Left renal pelvis (tissue), 4 donors: ENCODE data around the gene NCS1. TPM values are rescaled to one million over a fixed set of nuclear protein-coding genes. Genes with fewer than 3 reads are reported as not detected.

Experiments
- DNase-seq, 4 donors: peaks; one replicate each; pipeline ENCODE4 v3.0.0-alpha.2; 2013; ENCODE audit warnings: low read depth in 4 of 4, low spot score in 3 of 4
- polyA plus RNA-seq, 4 donors: library from polyadenylated mRNA; unstranded; fragments of 120-200 nt; gene quantifications; one replicate each; pipeline ENCODE4 v1.2.1, GENCODE V29; 2013; ENCODE audit not compliant: insufficient read length in 4 of 4

Gene NCS1
- polyA plus RNA-seq, 4 donors: 25.9 to 31.8 (median 27.2) TPM

DNA sequence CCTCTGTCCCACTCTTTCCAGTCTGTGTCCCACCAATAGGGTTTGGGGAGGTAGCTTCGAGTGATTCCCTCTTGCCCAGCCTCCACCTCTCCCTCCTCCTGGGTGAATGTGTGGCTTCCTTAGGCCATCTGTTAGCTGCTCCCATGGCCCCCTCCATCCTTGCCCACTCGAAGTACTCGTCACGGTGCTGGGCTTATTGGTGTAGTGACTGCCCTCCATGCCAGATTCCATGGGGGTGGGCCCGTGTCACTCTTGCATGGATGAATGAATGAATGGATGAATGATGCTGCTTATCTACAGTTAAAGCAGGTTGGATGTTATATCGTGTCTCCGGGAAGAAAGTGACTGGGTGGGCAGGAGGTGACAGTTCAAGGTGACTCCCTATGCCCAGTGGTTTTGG is 112.5 kb downstream of the NCS1 start:
- no peak for DNase-seq

DNA sequence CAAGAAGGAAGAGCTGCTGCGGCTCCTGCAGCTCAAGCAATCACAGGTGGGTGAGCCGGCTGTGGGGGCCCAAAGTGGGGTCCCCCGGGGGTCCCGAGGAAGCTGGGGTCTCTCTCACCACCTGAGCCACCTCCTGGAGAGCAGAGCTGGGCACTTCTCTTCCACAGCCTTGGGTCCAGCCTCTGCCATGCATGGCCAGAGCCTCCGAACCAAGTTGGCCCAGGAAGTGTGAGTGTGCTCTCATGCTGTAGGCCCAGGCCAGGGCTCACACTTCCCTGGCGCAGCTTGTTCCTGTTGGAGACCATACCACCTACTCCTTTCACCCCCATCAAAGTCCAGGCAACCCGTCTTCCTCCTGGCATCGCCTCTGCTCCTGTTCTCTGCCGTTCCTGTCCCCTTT is 113.1 kb downstream of the NCS1 start:
- DNase-seq: no peak

DNA sequence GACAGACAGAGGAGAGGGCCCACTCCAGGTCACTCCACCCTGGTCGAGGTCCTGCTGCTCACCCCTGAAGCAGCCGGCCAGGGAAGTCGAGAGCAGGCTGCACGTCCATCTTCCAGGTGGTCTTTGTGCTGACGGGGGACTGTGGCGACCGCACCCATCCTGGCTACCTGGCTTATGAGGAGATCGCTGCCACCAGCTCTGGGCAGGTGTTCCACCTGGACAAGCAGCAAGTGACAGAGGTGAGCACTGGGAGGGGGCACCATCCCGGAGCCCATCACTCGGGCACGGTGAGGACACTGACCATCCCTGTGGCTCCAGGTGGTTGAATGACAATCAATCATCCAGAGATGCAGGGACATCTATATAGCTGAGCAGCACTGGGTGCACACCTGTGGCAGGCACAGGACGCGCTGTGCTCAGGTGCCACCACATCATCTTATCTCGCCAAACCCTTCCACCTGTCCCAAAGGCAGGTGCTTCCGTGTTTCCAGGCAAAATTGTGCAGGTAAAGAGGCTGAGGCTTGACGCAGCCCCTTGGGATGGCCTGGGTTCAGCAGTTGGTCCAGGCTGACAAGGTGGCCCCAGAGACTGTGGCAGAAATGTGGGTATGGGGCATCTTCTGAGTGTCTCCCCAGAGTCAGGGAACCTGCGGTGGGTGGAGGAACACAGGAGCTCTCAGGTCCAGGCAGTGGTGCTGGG is 114.0 kb downstream of the NCS1 start:
- DNase-seq: no peak

Other genes with a start within 250 kb of the NCS1 start
- 10 to 100 TPM; 44.4 to 53.8 (median 50.0) TPM for gene FNBP1, start 129.2 kb upstream of the NCS1 start, polyA plus RNA-seq
- 10 to 100 TPM; 51.4 to 60.3 (median 54.0) TPM for gene GPR107, start 118.5 kb upstream of the NCS1 start, polyA plus RNA-seq
- 1 to 10 TPM in 2 of 4 donors, under 1 TPM in 2; 0.40 to 1.7 (median 1.1) TPM for gene HMCN2, start 93.4 kb downstream of the NCS1 start, polyA plus RNA-seq